Inflammatory macrophage treated with lipopolysaccharide for 4 hours (primary cell): ENCODE results near the gene FRS2.

Experiments used
- DNase-seq: peaks from one replicate; pipeline ENCODE4 v3.0.0-alpha.2; 2020

Gene FRS2

GRCh38 chr12:69534389-69534822 is 64.2 kb downstream of the FRS2 start:
- peak; percentile 92 for DNase-seq

GRCh38 chr12:69540987-69541386 is 70.8 kb downstream of the FRS2 start:
- DNase-seq, result no peak

GRCh38 chr12:69544087-69544486 is 73.9 kb downstream of the FRS2 start:
- no peak for DNase-seq

- DNase-seq, result peak; percentile 36
Measured at GRCh38 chr12:69545081-69545480, 74.9 kb downstream of the FRS2 start.

- DNase-seq, result no peak
Measured at GRCh38 chr12:69546693-69547438, 76.7 kb downstream of the FRS2 start.

GRCh38 chr12:69548687-69549086 is 78.5 kb downstream of the FRS2 start:
- DNase-seq, result no peak

GRCh38 chr12:69550569-69551350 is 80.6 kb downstream of the FRS2 start:
- DNase-seq, result no peak

GRCh38 chr12:69553628-69554248 is 83.5 kb downstream of the FRS2 start:
- DNase-seq, result no peak

GRCh38 chr12:69555461-69555860 is 85.3 kb downstream of the FRS2 start:
- DNase-seq, result no peak

- DNase-seq, result no peak
Measured at GRCh38 chr12:69556383-69556782, 86.2 kb downstream of the FRS2 start.

GRCh38 chr12:69563166-69563762 is 93.1 kb downstream of the FRS2 start:
- DNase-seq, result no peak

- no peak for DNase-seq
Measured at GRCh38 chr12:69566603-69567002, 96.4 kb downstream of the FRS2 start.

GRCh38 chr12:69569236-69569635 is 99.0 kb downstream of the FRS2 start:
- no peak for DNase-seq

- DNase-seq, result no peak
Measured at GRCh38 chr12:69570000-69570516, 99.9 kb downstream of the FRS2 start.

- DNase-seq, result peak; percentile 63
Measured at GRCh38 chr12:69570545-69571399, 100.6 kb downstream of the FRS2 start.

- DNase-seq, result no peak
Measured at GRCh38 chr12:69575346-69575745, 105.2 kb downstream of the FRS2 start.

- DNase-seq, result no peak
Measured at GRCh38 chr12:69578283-69578682, 108.1 kb downstream of the FRS2 start.

- DNase-seq, result no peak
Measured at GRCh38 chr12:69579029-69579428, 108.8 kb downstream of the FRS2 start.

- no peak for DNase-seq
Measured at GRCh38 chr12:69580074-69580473, 109.9 kb downstream of the FRS2 start.

GRCh38 chr12:69583203-69583602 is 113.0 kb downstream of the FRS2 start:
- no peak for DNase-seq

GRCh38 chr12:69585189-69586062 is 115.2 kb downstream of the FRS2 start, which contains the start of gene CCT2:
CCT2 (plus strand) TSS chr12:69585459; CDS start chr12:69585522, 63 bp downstream.
- peak; percentile 97 for DNase-seq
